Stimulated activated CD4-positive, alpha-beta T cell treated with anti-CD3 and anti-CD28 coated beads, Interleukin-4, amount 100 ng/mL, for 24 hours (primary cell): ENCODE results near the gene SIDT2.
"Not testable (repeated sequence)": the region's sequence is repeated elsewhere in the genome, so short reads cannot be mapped to it uniquely, and the experiment has no call there.

ENCODE experiments used
- DNase-seq: peaks from one replicate; pipeline ENCODE4 v3.0.0-alpha.2; 2020

The SIDT2 gene

GRCh38 chr11:117205211-117205818 is 26.8 kb downstream of the SIDT2 start:
- no peak for DNase-seq

GRCh38 chr11:117206111-117206510 is 27.6 kb downstream of the SIDT2 start:
- not testable (repeated sequence) for DNase-seq

DNA sequence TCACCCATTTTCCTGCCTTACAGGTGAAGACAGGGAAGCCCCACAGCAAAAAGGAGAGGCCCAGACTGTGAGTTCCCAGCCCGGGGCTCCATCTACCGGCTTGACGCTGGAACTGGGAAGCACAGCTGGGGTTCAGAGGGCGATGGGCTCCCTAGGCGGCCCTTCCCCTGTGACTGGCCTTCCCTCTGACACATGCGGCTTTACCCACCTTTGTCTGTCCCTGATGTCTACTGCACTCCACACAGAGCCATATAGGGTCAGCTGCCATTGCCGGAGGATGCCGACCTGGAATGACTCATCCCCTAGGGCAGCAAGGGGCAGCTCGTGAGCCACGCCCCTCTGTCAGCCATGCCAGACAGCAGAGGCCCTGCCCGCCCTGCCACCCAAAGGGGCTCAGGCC is 28.3 kb downstream of the SIDT2 start:
- DNase-seq, result not testable (repeated sequence)

- not testable (repeated sequence) for DNase-seq
Observed at GRCh38 chr11:117207481-117207880, 28.9 kb downstream of the SIDT2 start.

GRCh38 chr11:117208710-117209109 is 30.2 kb downstream of the SIDT2 start:
- not testable (repeated sequence) for DNase-seq

DNA sequence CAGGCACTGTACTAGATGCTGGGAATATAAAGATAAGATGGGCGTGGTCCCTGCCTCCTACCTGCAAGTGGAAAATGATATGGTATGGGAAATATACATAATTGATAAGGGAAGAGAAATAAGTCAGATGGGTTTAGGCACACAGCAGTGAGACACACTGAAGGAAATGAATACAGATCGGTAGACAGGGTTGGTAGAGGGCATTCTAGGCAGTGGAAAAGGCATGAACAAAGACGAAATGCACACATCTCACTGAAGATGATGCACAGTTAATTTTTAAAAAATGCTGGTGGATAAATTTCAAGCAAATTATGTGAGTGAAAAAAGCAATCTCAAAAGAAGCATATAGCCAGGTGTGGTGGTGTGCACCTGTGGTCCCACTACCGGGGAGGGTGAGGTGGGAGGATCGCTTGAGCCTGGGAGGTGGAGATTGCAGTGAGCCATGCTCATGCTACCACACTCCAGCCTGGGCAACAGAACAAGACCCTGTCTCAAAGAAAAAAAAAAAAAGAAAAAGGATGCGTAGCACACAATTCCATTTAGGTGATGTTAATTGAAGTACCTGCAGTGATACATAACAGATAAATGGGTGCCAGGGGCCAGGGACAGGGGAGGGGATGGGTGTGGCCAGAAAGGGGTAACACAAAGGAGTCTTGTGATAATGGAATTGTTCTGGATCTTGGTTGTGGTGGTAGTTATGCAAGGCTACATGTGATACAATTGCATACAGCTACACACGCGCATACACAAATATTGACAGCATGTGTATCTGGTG is 31.0 kb downstream of the SIDT2 start:
- not testable (repeated sequence) for DNase-seq

DNA sequence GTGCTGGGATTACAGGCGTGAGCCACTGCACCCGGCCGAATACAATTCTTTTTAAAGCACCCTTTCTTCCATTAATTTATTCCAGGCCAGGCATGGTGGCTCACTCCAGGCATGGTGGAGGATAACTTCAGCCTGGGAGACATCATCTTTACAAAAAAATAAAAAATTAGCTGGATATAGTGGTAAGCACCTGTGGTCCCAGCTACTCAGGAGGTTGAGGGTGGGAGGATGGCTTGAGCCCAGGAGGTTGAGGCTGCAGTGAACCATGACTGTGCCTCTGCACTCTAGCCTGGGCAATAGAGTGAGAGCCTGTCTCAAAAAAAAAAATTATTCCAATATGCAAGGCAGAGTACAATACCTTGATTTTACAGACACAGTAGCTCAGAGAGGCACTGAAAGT is 32.1 kb downstream of the SIDT2 start:
- DNase-seq, result no peak

- no peak for DNase-seq
Observed at GRCh38 chr11:117212697-117213355, 34.3 kb downstream of the SIDT2 start.

GRCh38 chr11:117214404-117215110 is 36.0 kb downstream of the SIDT2 start:
- no peak for DNase-seq

GRCh38 chr11:117217141-117218084 is 38.9 kb downstream of the SIDT2 start:
- DNase-seq, result no peak

DNA sequence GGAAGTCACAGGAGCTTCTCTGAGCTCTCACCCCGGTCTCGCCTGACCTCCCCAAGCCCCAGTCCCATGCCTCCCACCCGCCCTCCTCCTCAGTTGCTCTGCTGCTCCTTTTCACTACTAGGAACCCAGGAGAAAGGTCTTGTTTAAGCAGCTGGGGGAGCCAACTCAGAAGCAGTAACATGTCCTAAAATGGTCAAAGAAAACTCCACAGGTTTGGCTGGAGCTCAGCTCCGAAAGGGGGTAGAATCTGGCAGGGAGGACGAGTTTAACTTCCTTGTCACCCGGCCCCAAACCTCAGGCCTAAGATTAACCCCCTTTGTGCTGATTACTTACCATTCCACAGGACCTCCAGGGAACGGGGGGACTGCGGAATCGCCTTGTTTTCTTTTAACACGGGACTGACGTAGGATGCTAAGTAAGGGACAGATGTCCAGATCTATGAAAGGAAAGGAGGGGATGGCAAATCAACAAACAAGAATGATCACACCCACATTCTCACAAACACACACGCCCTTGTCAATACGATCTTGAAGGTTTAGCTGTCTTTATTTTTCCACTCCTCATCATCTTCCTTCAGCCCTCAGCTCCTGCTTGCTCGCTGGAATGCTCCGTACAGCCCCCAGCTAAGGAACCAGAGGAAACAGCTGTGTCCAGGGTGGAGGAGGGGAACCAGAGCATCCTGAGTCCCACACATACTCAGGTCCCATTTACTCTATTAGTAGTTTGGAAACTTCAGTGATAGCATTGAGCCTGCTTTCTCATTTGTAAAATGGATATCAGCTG is 39.8 kb downstream of the SIDT2 start:
- DNase-seq, result no peak

DNA sequence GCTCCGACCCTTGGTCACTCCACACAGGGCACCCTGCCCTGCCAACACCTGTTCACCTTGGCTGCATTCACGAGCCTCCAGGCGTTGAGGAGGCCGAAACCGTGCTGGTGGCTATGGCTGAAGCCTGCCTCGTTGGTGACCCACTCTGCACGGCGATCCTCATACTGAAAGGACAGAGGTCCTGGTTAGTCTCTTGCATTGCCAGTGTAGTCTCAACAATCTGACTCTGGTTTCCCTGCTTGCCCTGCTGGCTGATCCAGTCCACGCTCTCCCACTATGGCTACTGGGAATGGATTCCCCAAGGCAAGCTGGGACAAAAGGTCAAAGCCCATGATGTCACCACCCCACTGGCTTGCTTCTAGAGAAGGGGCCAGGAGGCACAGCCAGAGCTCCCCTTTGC is 40.5 kb downstream of the SIDT2 start:
- DNase-seq, result no peak

DNA sequence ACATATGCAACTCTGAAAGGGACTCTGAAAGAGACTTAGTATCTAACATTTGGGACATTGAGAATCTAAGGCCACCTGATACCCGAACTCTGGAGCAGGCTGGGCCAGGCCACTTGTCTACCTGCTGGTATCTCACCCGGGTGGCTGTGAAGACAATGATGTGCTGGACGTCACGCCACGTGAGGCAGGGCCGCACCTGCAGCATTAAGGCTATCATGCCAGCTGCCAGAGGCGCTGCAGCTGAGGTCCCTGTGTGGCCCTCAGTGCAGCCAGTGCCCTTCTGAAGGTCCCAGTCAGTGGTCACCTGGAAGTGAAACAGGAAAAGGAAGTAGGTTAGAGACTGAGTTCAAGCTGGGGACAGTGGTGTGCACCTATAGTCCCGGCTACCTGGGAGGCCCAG is 40.9 kb downstream of the SIDT2 start:
- DNase-seq, result no peak

DNA sequence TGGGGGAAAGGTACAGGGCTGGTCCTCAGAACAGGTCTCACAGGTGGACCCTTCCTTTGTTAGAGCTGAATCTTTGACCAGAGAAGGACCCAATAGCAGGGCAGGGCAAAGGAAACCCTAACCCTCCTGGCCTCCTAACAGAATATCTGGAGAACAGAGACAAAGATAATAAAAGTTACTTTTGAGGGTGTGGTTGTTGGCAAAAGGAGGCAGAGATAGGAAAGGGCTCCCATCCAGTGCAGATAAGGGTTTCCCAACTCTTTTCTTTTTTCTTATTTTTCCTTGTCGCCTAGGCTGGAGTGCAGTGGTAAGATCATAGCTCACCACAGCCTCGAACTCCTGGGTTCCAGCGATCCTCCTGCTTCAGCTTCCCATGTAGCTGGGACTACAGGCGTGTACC is 41.5 kb downstream of the SIDT2 start:
- DNase-seq, result no peak

- no peak for DNase-seq
Observed at GRCh38 chr11:117220568-117220967, 42.0 kb downstream of the SIDT2 start.

- no peak for DNase-seq
Observed at GRCh38 chr11:117220999-117221774, 42.6 kb downstream of the SIDT2 start.

DNA sequence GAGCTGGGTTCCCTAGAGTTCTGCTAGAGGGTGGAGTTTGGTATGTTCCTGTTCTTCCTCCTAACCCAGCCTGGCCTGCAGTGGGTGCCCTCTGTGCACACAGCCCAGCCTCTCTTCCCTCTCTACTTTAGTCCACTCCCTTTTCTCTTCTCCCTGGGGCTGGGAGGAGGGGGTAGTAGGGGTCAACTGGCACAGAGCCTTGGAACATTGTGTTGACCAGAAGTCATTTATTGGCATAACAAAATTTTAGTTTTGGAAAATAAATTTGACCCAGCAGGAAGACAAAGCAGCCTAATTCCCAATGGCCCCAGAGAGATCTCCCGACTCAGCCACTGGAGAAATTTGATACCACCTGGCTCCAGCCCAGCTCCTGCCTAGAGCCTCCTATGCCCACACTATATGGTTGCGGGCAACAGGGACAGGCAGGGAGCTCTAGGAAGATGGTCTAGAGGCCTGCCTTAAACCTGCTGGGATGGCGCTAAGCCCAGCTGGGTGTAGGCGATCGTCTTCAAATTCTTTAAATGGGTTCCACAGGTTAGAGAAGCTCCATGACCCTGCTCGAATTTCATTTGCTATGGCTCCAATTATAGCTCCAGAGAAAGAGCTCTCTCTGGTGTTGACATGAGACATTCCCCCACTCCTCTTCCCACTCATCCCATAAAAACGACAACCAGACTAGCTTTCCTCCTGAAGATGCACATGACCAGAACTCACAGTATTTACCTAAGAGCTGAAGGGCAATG is 43.4 kb downstream of the SIDT2 start:
- DNase-seq, result no peak

- no peak for DNase-seq
Observed at GRCh38 chr11:117222991-117223740, 44.6 kb downstream of the SIDT2 start.
